ENCODE data around the gene GNAZ.

GRCh38 chr22:23093051-23093788 lies 22.9 kb downstream of the GNAZ start:
- TF ChIP-seq POLR2A (IDR thresholded peaks at IDR 0.05) (no peak), CTCF (IDR thresholded peaks at IDR 0.05) (no peak)

All from thyroid gland (tissue), 4 donors.